WERI-Rb-1 (cell line): Measurements from ENCODE around the gene SKAP1.

ENCODE experiments used
- DNase-seq: peaks from one replicate; pipeline ENCODE4 v3.0.0-alpha.2; 2020
- H3K27ac ChIP-seq: fragments of 250-450 bp; sonication (Bioruptor Pico); 2 replicates; pipeline ENCODE4 v1.5.1; 2020; ENCODE audit warnings: mild to moderate bottlenecking, moderate library complexity
- H3K27me3 ChIP-seq: fragments of 250-450 bp; sonication (Bioruptor Pico); 2 replicates; pipeline ENCODE4 v1.5.1; 2021; ENCODE audit warnings: mild to moderate bottlenecking, low read depth, moderate library complexity; ENCODE audit not compliant: insufficient read depth, severe bottlenecking
- H3K36me3 ChIP-seq: fragments of 250-450 bp; sonication (Bioruptor Pico); 2 replicates; pipeline ENCODE4 v1.5.1; 2020; ENCODE audit warnings: mild to moderate bottlenecking, moderate library complexity
- H3K4me3 ChIP-seq: 2 replicates; pipeline ENCODE4 v1.5.1; 2011; ENCODE audit warnings: low read depth, mild to moderate bottlenecking, control low read depth, low read length
- H3K9me3 ChIP-seq: fragments of 250-450 bp; sonication (Bioruptor Pico); 2 replicates; pipeline ENCODE4 v1.5.1; 2021; ENCODE audit warnings: mild to moderate bottlenecking, moderate library complexity; ENCODE audit not compliant: severe bottlenecking
- TF ChIP-seq, protein P1 (sequence below): IDR thresholded peaks from 2 replicates; pipeline ENCODE4 v1.5.1; 2011; ENCODE audit warnings: low read depth, mild to moderate bottlenecking, control low read depth, inconsistent platforms, low read length

The SKAP1 gene

GRCh38 chr17:48386826-48387225, 43.2 kb downstream of the SKAP1 start:
- TF ChIP-seq, protein P1, sequence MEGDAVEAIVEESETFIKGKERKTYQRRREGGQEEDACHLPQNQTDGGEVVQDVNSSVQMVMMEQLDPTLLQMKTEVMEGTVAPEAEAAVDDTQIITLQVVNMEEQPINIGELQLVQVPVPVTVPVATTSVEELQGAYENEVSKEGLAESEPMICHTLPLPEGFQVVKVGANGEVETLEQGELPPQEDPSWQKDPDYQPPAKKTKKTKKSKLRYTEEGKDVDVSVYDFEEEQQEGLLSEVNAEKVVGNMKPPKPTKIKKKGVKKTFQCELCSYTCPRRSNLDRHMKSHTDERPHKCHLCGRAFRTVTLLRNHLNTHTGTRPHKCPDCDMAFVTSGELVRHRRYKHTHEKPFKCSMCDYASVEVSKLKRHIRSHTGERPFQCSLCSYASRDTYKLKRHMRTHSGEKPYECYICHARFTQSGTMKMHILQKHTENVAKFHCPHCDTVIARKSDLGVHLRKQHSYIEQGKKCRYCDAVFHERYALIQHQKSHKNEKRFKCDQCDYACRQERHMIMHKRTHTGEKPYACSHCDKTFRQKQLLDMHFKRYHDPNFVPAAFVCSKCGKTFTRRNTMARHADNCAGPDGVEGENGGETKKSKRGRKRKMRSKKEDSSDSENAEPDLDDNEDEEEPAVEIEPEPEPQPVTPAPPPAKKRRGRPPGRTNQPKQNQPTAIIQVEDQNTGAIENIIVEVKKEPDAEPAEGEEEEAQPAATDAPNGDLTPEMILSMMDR = no peak
- peaks cover 87% of the 10 kb centered on the region for H3K27me3 ChIP-seq

GRCh38 chr17:48385319-48385718, 44.7 kb downstream of the SKAP1 start:
- H3K36me3 ChIP-seq = no peaks in the 10 kb centered on the region
- peaks cover 80% of the 10 kb centered on the region for H3K27me3 ChIP-seq
- DNase-seq = no peak

More at GRCh38 chr17:48386826-48387225, 43.2 kb downstream of the SKAP1 start:
- no peak for DNase-seq
- H3K27ac ChIP-seq = no peak overlapping the region
- no peaks in the 10 kb centered on the region for H3K36me3 ChIP-seq
- no peak overlapping the region for H3K4me3 ChIP-seq
- H3K9me3 ChIP-seq = no peaks in the 10 kb centered on the region

DNA sequence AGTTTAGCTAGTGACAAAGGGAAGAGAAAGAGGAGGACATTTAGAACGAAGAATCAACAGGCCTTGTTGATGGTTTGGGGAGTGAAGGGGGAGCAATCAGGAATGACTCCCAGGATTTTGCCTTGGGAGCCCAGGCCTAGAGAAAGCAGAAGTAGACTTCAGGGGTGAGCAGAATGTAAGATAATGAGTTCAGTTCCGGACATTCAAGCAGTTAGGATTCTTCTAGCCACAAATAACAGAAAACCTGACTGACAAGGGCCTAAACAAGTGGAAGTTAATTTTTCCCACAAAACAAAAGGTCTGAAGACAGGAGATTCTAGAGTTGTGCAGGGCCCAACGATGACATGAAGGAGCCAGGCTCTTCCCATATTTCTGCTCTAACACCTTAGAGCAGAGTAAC, 45.9 kb downstream of the SKAP1 start:
- H3K27me3 ChIP-seq = peaks cover 77% of the 10 kb centered on the region
- H3K36me3 ChIP-seq = no peaks in the 10 kb centered on the region

More at GRCh38 chr17:48385319-48385718, 44.7 kb downstream of the SKAP1 start:
- TF ChIP-seq, protein P1 = no peak
- Histone ChIP-seq H3K27ac (no peak overlapping the region), H3K4me3 (no peak overlapping the region), H3K9me3 (no peaks in the 10 kb centered on the region)

DNA sequence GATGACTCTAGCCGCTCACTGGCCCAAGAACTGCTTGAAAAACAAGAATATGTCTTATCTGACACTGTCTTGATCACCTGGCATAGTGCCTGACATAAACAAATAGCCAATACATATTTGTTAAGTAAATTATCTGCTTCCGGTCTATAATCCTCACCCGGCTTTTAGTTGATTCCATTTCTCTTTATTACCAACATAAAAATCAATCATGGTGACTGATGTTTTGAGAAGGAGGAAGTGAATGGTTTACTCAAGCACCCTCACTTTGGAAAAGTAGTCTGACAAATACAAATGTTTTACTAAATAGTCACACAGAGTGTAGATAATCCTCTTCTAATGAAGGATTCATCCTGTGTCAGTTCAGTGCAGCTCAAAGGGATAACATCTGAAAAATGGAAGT, 47.0 kb downstream of the SKAP1 start:
- Histone ChIP-seq H3K27me3 (peaks cover 73% of the 10 kb centered on the region), H3K27ac (no peak overlapping the region), H3K9me3 (no peaks in the 10 kb centered on the region), H3K36me3 (no peaks in the 10 kb centered on the region), H3K4me3 (no peak overlapping the region)
- TF ChIP-seq, protein P1 = no peak
- no peak for DNase-seq

More for the DNA sequence above, 45.9 kb downstream of the SKAP1 start:
- no peaks in the 10 kb centered on the region for H3K9me3 ChIP-seq
- H3K27ac ChIP-seq = no peak overlapping the region
- no peak overlapping the region for H3K4me3 ChIP-seq
- TF ChIP-seq, protein P1 = no peak
- DNase-seq = no peak

- TF ChIP-seq, protein P1 = no peak
- H3K27ac ChIP-seq = no peak overlapping the region
These were observed 51.2 kb downstream of the SKAP1 start for GRCh38 chr17:48378708-48379392.

GRCh38 chr17:48378238-48378637, 51.8 kb downstream of the SKAP1 start:
- Histone ChIP-seq H3K27me3 (peaks cover 36% of the 10 kb centered on the region), H3K36me3 (no peaks in the 10 kb centered on the region), H3K9me3 (no peaks in the 10 kb centered on the region), H3K27ac (no peak overlapping the region), H3K4me3 (no peak overlapping the region)
- no peak for DNase-seq
- TF ChIP-seq, protein P1 = no peak

More at GRCh38 chr17:48378708-48379392, 51.2 kb downstream of the SKAP1 start:
- no peaks in the 10 kb centered on the region for H3K36me3 ChIP-seq
- no peak for DNase-seq
- peaks cover 39% of the 10 kb centered on the region for H3K27me3 ChIP-seq
- no peak overlapping the region for H3K4me3 ChIP-seq
- no peaks in the 10 kb centered on the region for H3K9me3 ChIP-seq
